Tibial artery (tissue), 4 donors: Measurements from ENCODE around the gene ACSBG1.
A peak's percentile ranks its signal among the peaks of the same experiment; 100 is the strongest.

Source experiments
- DNase-seq, 2 donors: peaks; one replicate each; pipeline ENCODE4 v3.0.0-alpha.2; 2019
- H3K27ac ChIP-seq, 2 donors: fragments of 200-600 bp; sonication (generic) in 1 of 2; 1 replicate in 1 of 2; 2 replicates in 1 of 2; pipeline ENCODE4 v1.5.1; 2018 to 2019; ENCODE audit warnings: mild to moderate bottlenecking in 1 of 2
- H3K27me3 ChIP-seq, 2 donors: fragments of 200-600 bp; sonication (generic) in 1 of 2; one replicate each; pipeline versions ENCODE4 v1.5.1 to v1.6.0; 2016 to 2019
- H3K36me3 ChIP-seq, 3 donors: fragments of 200-600 bp; sonication (generic) in 2 of 3; one replicate each; pipeline ENCODE4 v1.5.1; 2016 to 2019; ENCODE audit warnings: mild to moderate bottlenecking in 2 of 3
- H3K4me1 ChIP-seq, 4 donors: fragments of 200-600 bp; sonication (generic) in 2 of 4; 1 replicate in 3 of 4; 2 replicates in 1 of 4; pipeline ENCODE4 v1.5.1; 2016 to 2019
- H3K4me3 ChIP-seq, 2 donors: fragments of 200-600 bp; sonication (generic) in 1 of 2; 1 replicate in 1 of 2; 2 replicates in 1 of 2; pipeline ENCODE4 v1.5.1; 2018 to 2019; ENCODE audit warnings: mild to moderate bottlenecking in 2 of 2
- H3K9me3 ChIP-seq, 3 donors: fragments of 200-600 bp; sonication (generic) in 1 of 3; one replicate each; pipeline ENCODE4 v1.5.1; 2016 to 2019
- CTCF ChIP-seq, 2 experiments: fragments of 200-600 bp in 1 of 2; fragments of 450-650 bp in 1 of 2; IDR thresholded peaks; one replicate each; pipeline ENCODE4 v1.5.1; 2017 to 2019; ENCODE audit warnings: antibody characterized with exemption in 2 of 2, mild to moderate bottlenecking in 1 of 2, moderate library complexity in 1 of 2
- intact Hi-C: fragments of 100-400 bp; cut with DNase I; formaldehyde crosslinking; loops from one replicate; pipeline ENCODE4 v1.15.0; 2023; ENCODE audit warnings: low total_unique reads

Gene ACSBG1

GRCh38 chr15:78213425-78213750 is 21.0 kb downstream of the ACSBG1 start:
- no peaks in the 10 kb centered on the region for H3K36me3 ChIP-seq
- intact Hi-C loops = no loop called here
- H3K27ac ChIP-seq = no peak overlapping the region
- no peaks in the 10 kb centered on the region for H3K9me3 ChIP-seq
- no peak overlapping the region for H3K4me3 ChIP-seq
- H3K27me3 ChIP-seq = peaks cover 0 to 20% of the 10 kb centered on the region in 2 donors
- no peak for TF ChIP-seq CTCF (IDR thresholded peaks at IDR 0.05)
- H3K4me1 ChIP-seq = peaks cover 0 to 15% (median 4%) of the 10 kb centered on the region in 4 donors
- no peak for DNase-seq

- TF ChIP-seq CTCF (IDR thresholded peaks at IDR 0.05) = no peak
- Histone ChIP-seq H3K9me3 (no peaks in the 10 kb centered on the region), H3K4me1 (peaks cover 0 to 15% (median 4%) of the 10 kb centered on the region in 4 donors), H3K4me3 (no peak overlapping the region), H3K36me3 (no peaks in the 10 kb centered on the region), H3K27ac (no peak overlapping the region), H3K27me3 (peaks cover 0 to 15% of the 10 kb centered on the region in 2 donors)
- intact Hi-C loops = no loop called here
- DNase-seq = peak in 1 of 2 donors; percentile 36
Measured at GRCh38 chr15:78212546-78213424, 21.6 kb downstream of the ACSBG1 start.

DNA sequence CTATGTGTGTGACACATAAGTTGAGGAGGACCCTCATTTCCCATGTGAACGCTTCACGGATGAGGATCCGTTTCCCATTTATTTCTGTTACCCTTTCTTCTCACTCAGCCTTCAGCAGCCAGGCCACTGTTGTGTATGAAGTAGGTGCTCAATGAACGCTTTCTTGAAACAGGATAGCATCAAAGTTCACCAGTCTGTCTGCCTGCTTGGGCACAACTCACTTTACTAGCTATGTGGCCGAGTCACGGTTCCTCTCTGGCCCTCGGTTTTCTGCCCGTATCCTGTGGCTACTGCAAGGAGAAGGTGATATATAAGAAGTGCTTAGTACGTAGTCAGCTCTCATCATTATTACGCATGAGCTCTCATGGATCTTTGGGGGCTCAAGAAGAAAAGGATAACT is 22.4 kb downstream of the ACSBG1 start:
- no peak for DNase-seq
- Histone ChIP-seq H3K9me3 (no peaks in the 10 kb centered on the region), H3K27me3 (peaks cover 0 to 15% of the 10 kb centered on the region in 2 donors), H3K27ac (no peak overlapping the region), H3K36me3 (no peaks in the 10 kb centered on the region), H3K4me3 (no peak overlapping the region), H3K4me1 (peaks cover 0 to 15% (median 4%) of the 10 kb centered on the region in 4 donors)
- TF ChIP-seq CTCF (IDR thresholded peaks at IDR 0.05) = no peak
- intact Hi-C loops = no loop called here

- intact Hi-C loops = no loop called here
- Histone ChIP-seq H3K9me3 (no peaks in the 10 kb centered on the region), H3K4me3 (no peak overlapping the region), H3K36me3 (no peaks in the 10 kb centered on the region), H3K27ac (no peak overlapping the region), H3K4me1 (peaks cover 0 to 14% (median 4%) of the 10 kb centered on the region in 4 donors), H3K27me3 (peaks cover 0 to 15% of the 10 kb centered on the region in 2 donors)
- DNase-seq = no peak
- no peak for TF ChIP-seq CTCF (IDR thresholded peaks at IDR 0.05)
Measured at GRCh38 chr15:78211189-78211921, 23.0 kb downstream of the ACSBG1 start.

GRCh38 chr15:78210349-78210717 is 24.0 kb downstream of the ACSBG1 start:
- DNase-seq = no peak
- peaks cover 0 to 14% (median 4%) of the 10 kb centered on the region in 4 donors for H3K4me1 ChIP-seq
- H3K9me3 ChIP-seq = no peaks in the 10 kb centered on the region
- no peak for TF ChIP-seq CTCF (IDR thresholded peaks at IDR 0.05)
- H3K36me3 ChIP-seq = no peaks in the 10 kb centered on the region
- H3K4me3 ChIP-seq = no peak overlapping the region
- H3K27ac ChIP-seq = no peak overlapping the region
- intact Hi-C loops = no loop called here
- peaks cover 0 to 15% of the 10 kb centered on the region in 2 donors for H3K27me3 ChIP-seq
